GM18511 (cell line): ENCODE measurements around the gene SLC25A18.
"Not testable (repeated sequence)": the region's sequence is repeated elsewhere in the genome, so short reads cannot be mapped to it uniquely, and the experiment has no call there.

Experiments used
- ATAC-seq: cut with Tn5 transposase; IDR thresholded peaks from one replicate; pipeline ENCODE4 v1.9.1; 2021; ENCODE audit warnings: mild to moderate bottlenecking, moderate library complexity; ENCODE audit not compliant: unreplicated experiment

Gene SLC25A18

GRCh38 chr22:17562906-17563870, at the start of gene SLC25A18:
Gene SLC25A18, plus strand, starts transcription at chr22:17563498. Its CDS starts 16,447 bp downstream, at chr22:17579945.
- ATAC-seq = no peak

- ATAC-seq = no peak
Observed at GRCh38 chr22:17513612-17514011, 49.7 kb upstream of the SLC25A18 start.

- ATAC-seq = no peak
Observed at GRCh38 chr22:17514084-17514483, 49.2 kb upstream of the SLC25A18 start.

GRCh38 chr22:17518406-17518805, 44.9 kb upstream of the SLC25A18 start:
- ATAC-seq = no peak

- ATAC-seq = not testable (repeated sequence)
Observed at GRCh38 chr22:17521971-17522370, 41.3 kb upstream of the SLC25A18 start.

- ATAC-seq = no peak
Observed at GRCh38 chr22:17523925-17524324, 39.4 kb upstream of the SLC25A18 start.

GRCh38 chr22:17536269-17536668, 27.0 kb upstream of the SLC25A18 start:
- ATAC-seq = no peak

- ATAC-seq = no peak
Observed at GRCh38 chr22:17537155-17537554, 26.1 kb upstream of the SLC25A18 start.

- ATAC-seq = no peak
Observed at GRCh38 chr22:17540481-17540880, 22.8 kb upstream of the SLC25A18 start.

GRCh38 chr22:17541476-17541875, 21.8 kb upstream of the SLC25A18 start:
- ATAC-seq = no peak

GRCh38 chr22:17542452-17542851, 20.8 kb upstream of the SLC25A18 start:
- ATAC-seq = no peak

GRCh38 chr22:17548010-17548755, 15.1 kb upstream of the SLC25A18 start:
- ATAC-seq = no peak

GRCh38 chr22:17548756-17549035, 14.6 kb upstream of the SLC25A18 start:
- no peak for ATAC-seq

GRCh38 chr22:17549183-17549582, 14.1 kb upstream of the SLC25A18 start:
- no peak for ATAC-seq

- no peak for ATAC-seq
Observed at GRCh38 chr22:17549655-17550054, 13.6 kb upstream of the SLC25A18 start.

GRCh38 chr22:17552737-17553136, 10.6 kb upstream of the SLC25A18 start:
- ATAC-seq = no peak

GRCh38 chr22:17554814-17555213, 8.5 kb upstream of the SLC25A18 start:
- ATAC-seq = no peak

GRCh38 chr22:17559188-17559587, 4.1 kb upstream of the SLC25A18 start:
- ATAC-seq = no peak

- no peak for ATAC-seq
Observed at GRCh38 chr22:17563936-17564391, 666 bp downstream of the SLC25A18 start.

- ATAC-seq = not testable (repeated sequence)
Observed at GRCh38 chr22:17566016-17566687, 2.9 kb downstream of the SLC25A18 start.

- ATAC-seq = no peak
Observed at GRCh38 chr22:17566776-17567175, 3.5 kb downstream of the SLC25A18 start.
